Caco-2 (cell line): ENCODE data around the gene AUTS2. TPM values are rescaled to one million over a fixed set of nuclear protein-coding genes. Genes with fewer than 3 reads are reported as not detected.

ENCODE experiments used
- BruUV-seq: library from RNA; stranded (reverse); fragments of 400-500 nt; replicated peaks from 2 replicates; lab custom pipeline; 2021; lab: Mats Ljungman, UMichigan
- CTCF ChIA-PET: fragments of 300-600 bp; sonication (Branson Sonifier 250); formaldehyde crosslinking; loops from one replicate; lab custom pipeline; 2022; ENCODE audit warnings: antibody characterized with exemption; lab: Charles Lee
- POLR2A ChIA-PET: fragments of 300-600 bp; sonication (Branson Sonifier 250); formaldehyde crosslinking; loops from one replicate; lab custom pipeline; 2022; ENCODE audit warnings: antibody characterized with exemption; lab: Charles Lee
- DNase-seq, 2 experiments: peaks; one replicate each; pipeline versions ENCODE4 v3.0.0 to v3.0.0-alpha.2; 2020 to 2022
- H3K27me3 ChIP-seq: replicated peaks from 2 replicates; pipeline ENCODE4 v1.6.0; 2011; ENCODE audit warnings: low read length; ENCODE audit not compliant: control insufficient read depth, insufficient read depth
- H3K36me3 ChIP-seq: 2 replicates; pipeline ENCODE4 v1.5.1; 2011; ENCODE audit warnings: low read length; ENCODE audit not compliant: control insufficient read depth, insufficient read depth
- H3K4me1 ChIP-seq: fragments of 250-450 bp; sonication (Bioruptor Pico); 2 replicates; pipeline ENCODE4 v1.5.1; 2020; ENCODE audit warnings: mild to moderate bottlenecking
- H3K4me3 ChIP-seq: 2 replicates; pipeline ENCODE4 v1.5.1; 2011; ENCODE audit warnings: low read depth, mild to moderate bottlenecking, control low read depth, low read length
- H3K9me3 ChIP-seq: fragments of 250-450 bp; sonication (Bioruptor Pico); 2 replicates; pipeline ENCODE4 v1.5.1; 2020; ENCODE audit warnings: mild to moderate bottlenecking, moderate library complexity
- H3K27ac Mint-ChIP-seq: one replicate; pipeline ENCODE4 v1.8.0; 2022; ENCODE audit warnings: mixed read lengths; ENCODE audit not compliant: unreplicated experiment
- H3K27me3 Mint-ChIP-seq: one replicate; pipeline ENCODE4 v1.8.0; 2022; ENCODE audit warnings: mixed read lengths; ENCODE audit not compliant: insufficient read depth, unreplicated experiment
- H3K36me3 Mint-ChIP-seq: one replicate; pipeline ENCODE4 v1.8.0; 2022; ENCODE audit warnings: mild to moderate bottlenecking, mixed read lengths; ENCODE audit not compliant: insufficient read depth, unreplicated experiment
- H3K4me1 Mint-ChIP-seq: one replicate; pipeline ENCODE4 v1.8.0; 2022; ENCODE audit warnings: low read depth, mixed read lengths; ENCODE audit not compliant: unreplicated experiment
- H3K4me3 Mint-ChIP-seq: one replicate; pipeline ENCODE4 v1.8.0; 2022; ENCODE audit warnings: mild to moderate bottlenecking, moderate library complexity, mixed read lengths; ENCODE audit not compliant: unreplicated experiment
- H3K9me3 Mint-ChIP-seq: one replicate; pipeline ENCODE4 v1.8.0; 2022; ENCODE audit warnings: mixed read lengths; ENCODE audit not compliant: unreplicated experiment
- CTCF ChIP-seq, 2 experiments: fragments of 200-600 bp in 1 of 2; IDR thresholded peaks; 1 replicate in 1 of 2; 2 replicates in 1 of 2; pipeline versions ENCODE4 v1.5.1 to v1.8.0; 2011 to 2022; ENCODE audit warnings: antibody characterized with exemption in 1 of 2, control low read depth in 1 of 2, inconsistent platforms in 1 of 2, low read depth in 1 of 2, low read length in 1 of 2, mild to moderate bottlenecking in 1 of 2, moderate library complexity in 1 of 2; ENCODE audit not compliant: insufficient read depth in 1 of 2, severe bottlenecking in 1 of 2, unreplicated experiment in 1 of 2
- intact Hi-C: fragments of 100-400 bp; cut with micrococcal nuclease; formaldehyde crosslinking; loops from one replicate; pipeline ENCODE4 v1.10.0; 2022; ENCODE audit not compliant: unreplicated experiment
- total RNA-seq: library from RNA; stranded (reverse); gene quantifications from 2 replicates; pipeline ENCODE4 v1.2.3, GENCODE V29; 2022

AUTS2 gene
- total RNA-seq, 1 experiment from 2014 or later: 37.1 TPM

- no peak for TF ChIP-seq CTCF (IDR thresholded peaks at IDR 0.05; ENCODE audit: insufficient read depth in 1 of 2, low read depth in 1 of 2, low read length in 1 of 2, severe bottlenecking in 1 of 2, unreplicated experiment in 1 of 2)
- H3K4me3 Mint-ChIP-seq: no peak overlapping the region
- intact Hi-C loops: no loop called here
- peaks cover 4% of the 10 kb centered on the region for H3K27me3 Mint-ChIP-seq
- Histone ChIP-seq H3K36me3 (no peaks in the 10 kb centered on the region), H3K9me3 (no peaks in the 10 kb centered on the region), H3K27me3 (no peaks in the 10 kb centered on the region), H3K4me3 (no peak overlapping the region), H3K4me1 (no peaks in the 10 kb centered on the region)
- CTCF ChIA-PET: no interaction called here
- no peaks in the 10 kb centered on the region for H3K4me1 Mint-ChIP-seq
- DNase-seq: no peak
- BruUV-seq: no TSS peak
- no peaks in the 10 kb centered on the region for H3K9me3 Mint-ChIP-seq
- no peaks in the 10 kb centered on the region for H3K36me3 Mint-ChIP-seq
- no peak overlapping the region for H3K27ac Mint-ChIP-seq
- POLR2A ChIA-PET: no interaction called here
Measured at GRCh38 chr7:69625238-69625637, 27.0 kb downstream of the AUTS2 start.

- ChIA-PET CTCF (no interaction called here), POLR2A (no interaction called here)
- no peaks in the 10 kb centered on the region for H3K27me3 ChIP-seq
- no peak overlapping the region for H3K4me3 ChIP-seq
- Mint-ChIP-seq H3K36me3 (no peaks in the 10 kb centered on the region), H3K4me3 (no peak overlapping the region), H3K27me3 (peaks cover 5% of the 10 kb centered on the region), H3K4me1 (no peaks in the 10 kb centered on the region), H3K27ac (no peak overlapping the region), H3K9me3 (no peaks in the 10 kb centered on the region)
- no peaks in the 10 kb centered on the region for H3K4me1 ChIP-seq
- TF ChIP-seq CTCF (IDR thresholded peaks at IDR 0.05; ENCODE audit: insufficient read depth in 1 of 2, low read depth in 1 of 2, low read length in 1 of 2, severe bottlenecking in 1 of 2, unreplicated experiment in 1 of 2): no peak
- DNase-seq: no peak
- intact Hi-C loops: no loop called here
- no peaks in the 10 kb centered on the region for H3K9me3 ChIP-seq
- BruUV-seq: no TSS peak
- no peaks in the 10 kb centered on the region for H3K36me3 ChIP-seq
Measured at GRCh38 chr7:69625798-69626197, 27.5 kb downstream of the AUTS2 start.

GRCh38 chr7:69630292-69630691, 32.0 kb downstream of the AUTS2 start:
- Histone ChIP-seq H3K9me3 (no peaks in the 10 kb centered on the region), H3K36me3 (no peaks in the 10 kb centered on the region), H3K27me3 (no peaks in the 10 kb centered on the region), H3K4me1 (no peaks in the 10 kb centered on the region), H3K4me3 (no peak overlapping the region)
- POLR2A ChIA-PET: no interaction called here
- no peak for DNase-seq
- TF ChIP-seq CTCF (IDR thresholded peaks at IDR 0.05; ENCODE audit: insufficient read depth in 1 of 2, low read depth in 1 of 2, low read length in 1 of 2, severe bottlenecking in 1 of 2, unreplicated experiment in 1 of 2): no peak
- intact Hi-C loops: no loop called here
- no peaks in the 10 kb centered on the region for H3K4me1 Mint-ChIP-seq
- CTCF ChIA-PET: no interaction called here
- H3K4me3 Mint-ChIP-seq: no peak overlapping the region
- H3K9me3 Mint-ChIP-seq: no peaks in the 10 kb centered on the region
- no TSS peak for BruUV-seq
- no peak overlapping the region for H3K27ac Mint-ChIP-seq
- H3K36me3 Mint-ChIP-seq: no peaks in the 10 kb centered on the region
- H3K27me3 Mint-ChIP-seq: peaks cover 15% of the 10 kb centered on the region
